ENCODE measurements around the gene SNAP29. TPM values are rescaled to one million over a fixed set of nuclear protein-coding genes. Genes with fewer than 3 reads are reported as not detected.

Gene SNAP29
- total and polyA plus RNA-seq, 4 donors = 14.8 to 27.2 (median 17.1) TPM

DNA sequence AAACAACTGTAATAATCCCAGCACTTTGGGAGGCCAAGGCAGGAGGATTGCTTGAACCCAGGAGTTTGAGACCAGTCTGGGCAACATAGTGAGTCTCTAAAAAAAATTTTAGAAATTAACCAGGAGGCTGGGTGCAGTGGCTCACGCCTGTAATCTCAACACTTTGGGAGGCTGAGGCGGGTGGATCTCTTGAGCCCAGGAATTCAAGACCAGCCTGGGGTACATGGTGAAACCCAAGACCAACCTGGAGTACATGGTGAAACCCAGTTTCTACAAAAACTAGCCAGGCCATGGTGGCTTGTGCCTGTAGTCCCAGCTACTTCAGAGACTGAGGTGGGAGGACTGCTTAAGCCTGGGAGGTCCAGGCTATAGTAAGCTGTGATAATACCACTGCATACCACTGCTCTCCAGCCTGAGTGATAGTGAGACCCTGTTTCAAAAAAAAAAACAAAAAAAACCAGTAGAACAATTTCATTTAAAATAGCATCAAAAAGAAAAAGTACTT, 11.4 kb upstream of the SNAP29 start:
- no peak overlapping the region for H3K4me3 ChIP-seq
- H3K27ac ChIP-seq (ENCODE audit: low read depth in 1 of 2, low read length in 1 of 2) = no peak overlapping the region
- H3K36me3 ChIP-seq (ENCODE audit: control insufficient read depth in 4 of 4, insufficient read depth in 4 of 4, low read length in 4 of 4) = no peaks in the 10 kb centered on the region
- ATAC-seq (ENCODE audit: insufficient read depth, low FRiP score) = no peak
- no peak overlapping the region for H3K9ac ChIP-seq (ENCODE audit: insufficient read depth in 1 of 2, low read length in 2 of 2)
- no peak for DNase-seq
- H3K9me3 ChIP-seq (ENCODE audit: control insufficient read depth in 4 of 4, insufficient read depth in 3 of 4, low read length in 3 of 4) = no peaks in the 10 kb centered on the region
- TF ChIP-seq, protein P1, sequence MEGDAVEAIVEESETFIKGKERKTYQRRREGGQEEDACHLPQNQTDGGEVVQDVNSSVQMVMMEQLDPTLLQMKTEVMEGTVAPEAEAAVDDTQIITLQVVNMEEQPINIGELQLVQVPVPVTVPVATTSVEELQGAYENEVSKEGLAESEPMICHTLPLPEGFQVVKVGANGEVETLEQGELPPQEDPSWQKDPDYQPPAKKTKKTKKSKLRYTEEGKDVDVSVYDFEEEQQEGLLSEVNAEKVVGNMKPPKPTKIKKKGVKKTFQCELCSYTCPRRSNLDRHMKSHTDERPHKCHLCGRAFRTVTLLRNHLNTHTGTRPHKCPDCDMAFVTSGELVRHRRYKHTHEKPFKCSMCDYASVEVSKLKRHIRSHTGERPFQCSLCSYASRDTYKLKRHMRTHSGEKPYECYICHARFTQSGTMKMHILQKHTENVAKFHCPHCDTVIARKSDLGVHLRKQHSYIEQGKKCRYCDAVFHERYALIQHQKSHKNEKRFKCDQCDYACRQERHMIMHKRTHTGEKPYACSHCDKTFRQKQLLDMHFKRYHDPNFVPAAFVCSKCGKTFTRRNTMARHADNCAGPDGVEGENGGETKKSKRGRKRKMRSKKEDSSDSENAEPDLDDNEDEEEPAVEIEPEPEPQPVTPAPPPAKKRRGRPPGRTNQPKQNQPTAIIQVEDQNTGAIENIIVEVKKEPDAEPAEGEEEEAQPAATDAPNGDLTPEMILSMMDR (IDR thresholded peaks at IDR 0.05; ENCODE audit: control extremely low read depth, extremely low read depth) = no peak
- WGBS, 2 donors = 97 to 100% methylated on average over 2 of the region's 2 CpGs
- H3K27me3 ChIP-seq (ENCODE audit: control insufficient read depth in 3 of 3, insufficient read depth in 3 of 3, low read length in 2 of 3) = no peaks in the 10 kb centered on the region
- peaks cover 0 to 6% (median 3%) of the 10 kb centered on the region in 5 donors for H3K4me1 ChIP-seq (ENCODE audit: control insufficient read depth in 5 of 5, insufficient read depth in 5 of 5, low read length in 5 of 5)

DNA sequence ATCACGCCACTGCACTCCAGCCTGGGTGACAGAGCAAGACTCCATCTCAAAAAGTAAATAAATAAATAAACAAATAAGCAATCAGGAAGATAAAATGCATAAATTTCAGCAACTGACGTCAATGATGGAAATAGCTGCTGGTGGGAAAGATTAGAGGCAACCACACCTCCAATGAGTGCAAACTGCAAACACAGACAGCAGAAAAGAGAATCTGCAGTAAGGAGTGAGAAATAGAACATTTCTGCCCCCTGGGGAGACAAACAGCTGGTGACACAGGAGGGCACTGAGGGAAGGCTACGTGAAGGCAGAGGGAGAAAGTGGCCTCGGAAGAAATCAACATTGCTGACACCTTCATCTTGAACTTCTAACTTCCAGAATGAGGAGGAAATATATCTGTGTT, 6.7 kb upstream of the SNAP29 start:
- peaks cover 0 to 1% (median 0%) of the 10 kb centered on the region in 4 donors for H3K9me3 ChIP-seq (ENCODE audit: control insufficient read depth in 4 of 4, insufficient read depth in 3 of 4, low read length in 3 of 4)
- WGBS, 2 donors = 59 to 60% methylated on average over 4 of the region's 4 CpGs
- H3K27me3 ChIP-seq (ENCODE audit: control insufficient read depth in 3 of 3, insufficient read depth in 3 of 3, low read length in 2 of 3) = no peaks in the 10 kb centered on the region
- no peaks in the 10 kb centered on the region for H3K36me3 ChIP-seq (ENCODE audit: control insufficient read depth in 4 of 4, insufficient read depth in 4 of 4, low read length in 4 of 4)
- no peak overlapping the region for H3K9ac ChIP-seq (ENCODE audit: insufficient read depth in 1 of 2, low read length in 2 of 2)
- TF ChIP-seq, protein P1 (IDR thresholded peaks at IDR 0.05; ENCODE audit: control extremely low read depth, extremely low read depth) = no peak
- ATAC-seq (ENCODE audit: insufficient read depth, low FRiP score) (no peak), DNase-seq (peak in 1 of 3 donors; percentile 13)
- H3K27ac ChIP-seq (ENCODE audit: low read depth in 1 of 2, low read length in 1 of 2) = no peak overlapping the region
- peaks cover 2 to 14% (median 9%) of the 10 kb centered on the region in 5 donors for H3K4me1 ChIP-seq (ENCODE audit: control insufficient read depth in 5 of 5, insufficient read depth in 5 of 5, low read length in 5 of 5)
- H3K4me3 ChIP-seq = no peak overlapping the region

DNA sequence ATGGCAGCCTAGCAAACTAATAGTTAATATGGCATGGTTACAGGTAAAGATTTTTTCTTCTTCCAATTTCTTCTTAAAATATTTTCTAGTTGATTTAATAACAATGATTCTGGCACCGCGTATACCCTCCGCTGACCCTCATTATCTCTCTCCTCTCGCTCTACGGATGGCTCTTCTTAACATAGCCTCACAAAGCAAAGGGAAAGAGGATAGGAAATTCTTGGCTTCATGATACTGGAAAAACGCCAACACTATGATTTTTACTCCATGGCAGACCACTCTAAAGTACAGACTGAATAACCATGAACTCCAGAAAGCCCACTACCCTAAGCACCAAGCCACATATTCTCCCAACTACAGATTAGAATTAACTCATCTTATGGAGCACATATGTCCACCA, 6.3 kb upstream of the SNAP29 start:
- WGBS, 2 donors = 58 to 72% methylated on average over 6 of the region's 6 CpGs
- peaks cover 0 to 1% (median 0%) of the 10 kb centered on the region in 4 donors for H3K9me3 ChIP-seq (ENCODE audit: control insufficient read depth in 4 of 4, insufficient read depth in 3 of 4, low read length in 3 of 4)
- H3K27me3 ChIP-seq (ENCODE audit: control insufficient read depth in 3 of 3, insufficient read depth in 3 of 3, low read length in 2 of 3) = no peaks in the 10 kb centered on the region
- no peak overlapping the region for H3K4me3 ChIP-seq
- DNase-seq (peak in 2 of 3 donors; percentile 51 to 73), ATAC-seq (ENCODE audit: insufficient read depth, low FRiP score) (no peak)
- H3K27ac ChIP-seq (ENCODE audit: low read depth in 1 of 2, low read length in 1 of 2) = no peak overlapping the region
- no peak overlapping the region for H3K9ac ChIP-seq (ENCODE audit: insufficient read depth in 1 of 2, low read length in 2 of 2)
- peaks cover 2 to 18% (median 13%) of the 10 kb centered on the region in 5 donors for H3K4me1 ChIP-seq (ENCODE audit: control insufficient read depth in 5 of 5, insufficient read depth in 5 of 5, low read length in 5 of 5)
- no peaks in the 10 kb centered on the region for H3K36me3 ChIP-seq (ENCODE audit: control insufficient read depth in 4 of 4, insufficient read depth in 4 of 4, low read length in 4 of 4)
- TF ChIP-seq, protein P1 (IDR thresholded peaks at IDR 0.05; ENCODE audit: control extremely low read depth, extremely low read depth) = no peak

DNA sequence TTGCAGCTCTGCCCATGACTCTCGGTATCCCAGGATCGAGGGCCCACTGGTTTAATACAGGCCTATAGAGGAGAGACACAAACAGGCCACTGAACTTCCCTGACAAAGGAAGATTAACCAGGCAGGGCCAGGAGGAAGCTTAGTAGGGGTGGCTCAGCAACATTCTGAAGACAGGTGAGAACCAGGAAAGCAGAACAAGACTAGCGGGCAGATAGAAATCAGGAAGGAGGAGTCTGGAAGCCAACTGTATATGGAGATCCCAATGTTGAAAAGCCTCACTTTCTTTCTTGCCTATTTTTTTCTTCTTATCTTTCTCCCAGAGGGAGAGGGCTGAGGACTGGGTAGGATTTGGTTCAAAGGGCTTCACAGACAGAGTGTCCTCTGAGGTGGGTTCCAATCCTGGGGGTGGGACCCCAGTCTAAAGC, 5.6 kb upstream of the SNAP29 start:
- DNase-seq (no peak), ATAC-seq (ENCODE audit: insufficient read depth, low FRiP score) (no peak)
- Histone ChIP-seq H3K9ac (ENCODE audit: insufficient read depth in 1 of 2, low read length in 2 of 2) (no peak overlapping the region), H3K27ac (ENCODE audit: low read depth in 1 of 2, low read length in 1 of 2) (no peak overlapping the region), H3K27me3 (ENCODE audit: control insufficient read depth in 3 of 3, insufficient read depth in 3 of 3, low read length in 2 of 3) (no peaks in the 10 kb centered on the region), H3K4me3 (no peak overlapping the region), H3K4me1 (ENCODE audit: control insufficient read depth in 5 of 5, insufficient read depth in 5 of 5, low read length in 5 of 5) (peaks cover 2 to 23% (median 17%) of the 10 kb centered on the region in 5 donors), H3K9me3 (ENCODE audit: control insufficient read depth in 4 of 4, insufficient read depth in 3 of 4, low read length in 3 of 4) (peaks cover 0 to 1% (median 0%) of the 10 kb centered on the region in 4 donors), H3K36me3 (ENCODE audit: control insufficient read depth in 4 of 4, insufficient read depth in 4 of 4, low read length in 4 of 4) (no peaks in the 10 kb centered on the region)
- TF ChIP-seq, protein P1 (IDR thresholded peaks at IDR 0.05; ENCODE audit: control extremely low read depth, extremely low read depth) = no peak
- 77 to 89% methylated on average over 3 of the region's 3 CpGs for WGBS, 2 donors

Measured in lung (tissue), 12 donors.